Activated CD4-positive, alpha-beta memory T cell treated with anti-CD3 and anti-CD28 coated beads, Interleukin-2, amount 10 ng/mL, durations not matched to agents 7 days and 5 days (primary cell): ENCODE results near the gene THSD8. TPM values are rescaled to one million over a fixed set of nuclear protein-coding genes. Genes with fewer than 3 reads are reported as not detected.

Source experiments
- total RNA-seq, 2 experiments: library from RNA; stranded (reverse); gene quantifications; one replicate each; pipeline ENCODE4 v1.2.3, GENCODE V29; 2021

The THSD8 gene
- total RNA-seq, 2 experiments from 2014 or later, result 19.2 to 25.5 TPM

Other genes starting within 250 kb of the THSD8 start
- 10 to 100 TPM; 16.9 to 17.1 TPM for gene ZNF490, start 191.3 kb upstream of the THSD8 start, total RNA-seq
- 10 to 100 TPM; 39.9 to 44.3 TPM for gene ZNF791, start 191.1 kb upstream of the THSD8 start, total RNA-seq
- 100 to 1,000 TPM; 146 to 150 TPM for gene MAN2B1, start 135.3 kb upstream of the THSD8 start, total RNA-seq
- gene WDR83, start 135.3 kb upstream of the THSD8 start, total RNA-seq, result 10 to 100 TPM; 16.9 to 21.3 TPM
- 100 to 1,000 TPM; 106 to 113 TPM for gene DHPS, start 120.2 kb upstream of the THSD8 start, total RNA-seq
- gene GNG14, start 114.1 kb upstream of the THSD8 start, total RNA-seq, result not detected
- gene FBXW9, start 105.4 kb upstream of the THSD8 start, total RNA-seq, result 1 to 10 TPM; 5.2 to 5.3 TPM
- 10 to 100 TPM; 61.6 to 65.9 TPM for gene TNPO2, start 78.1 kb upstream of the THSD8 start, total RNA-seq
- gene TRIR, start 67.4 kb upstream of the THSD8 start, total RNA-seq, result 100 to 1,000 TPM; 205 TPM
- 10 to 100 TPM; 61.8 to 62.9 TPM for gene GET3, start 64.6 kb upstream of the THSD8 start, total RNA-seq
- gene BEST2, start 50.3 kb upstream of the THSD8 start, total RNA-seq, result not detected
- gene HOOK2, start 26.5 kb upstream of the THSD8 start, total RNA-seq, result 10 to 100 TPM; 17.0 to 17.8 TPM
- 100 to 1,000 TPM; 197 TPM for gene JUNB, start 10.6 kb upstream of the THSD8 start, total RNA-seq
- 100 to 1,000 TPM; 234 to 240 TPM for gene PRDX2, start 269 bp upstream of the THSD8 start, total RNA-seq
- 10 to 100 TPM; 34.8 to 38.4 TPM for gene RNASEH2A, start 4.5 kb downstream of the THSD8 start, total RNA-seq
- gene RTBDN, start 32.5 kb downstream of the THSD8 start, total RNA-seq, result not detected
- gene MAST1, start 36.4 kb downstream of the THSD8 start, total RNA-seq, result 1 to 10 TPM; 1.1 to 2.1 TPM
- gene DNASE2, start 79.4 kb downstream of the THSD8 start, total RNA-seq, result 10 to 100 TPM; 37.6 to 39.3 TPM
- under 1 TPM; 0.13 to 0.20 TPM for gene KLF1, start 85.1 kb downstream of the THSD8 start, total RNA-seq
- 10 to 100 TPM; 23.3 to 25.1 TPM for gene GCDH, start 89.1 kb downstream of the THSD8 start, total RNA-seq
- 1 to 10 TPM; 3.9 to 4.9 TPM for gene SYCE2, start 117.2 kb downstream of the THSD8 start, total RNA-seq
- 10 to 100 TPM; 72.4 to 74.9 TPM for gene FARSA, start 131.6 kb downstream of the THSD8 start, total RNA-seq
- gene CALR, start 136.5 kb downstream of the THSD8 start, total RNA-seq, result 100 to 1,000 TPM; 640 to 660 TPM
- gene RAD23A, start 143.8 kb downstream of the THSD8 start, total RNA-seq, result 100 to 1,000 TPM; 119 to 123 TPM
- 10 to 100 TPM; 17.5 to 18.4 TPM for gene GADD45GIP1, start 155.2 kb downstream of the THSD8 start, total RNA-seq
- under 1 TPM; 0.13 to 0.15 TPM for gene DAND5, start 167.5 kb downstream of the THSD8 start, total RNA-seq
- gene NFIX, start 193.4 kb downstream of the THSD8 start, total RNA-seq, result under 1 TPM in 1 of 2 experiments, not detected in 1; 0.05 TPM